Neural cell (in vitro differentiated cells): ENCODE results near the gene MED13L. TPM values are rescaled to one million over a fixed set of nuclear protein-coding genes. Genes with fewer than 3 reads are reported as not detected.

Experiments
- H2AFZ ChIP-seq: fragments of 200-600, 300-800 bp; sonication (generic), shearing (Covaris generic); 2 replicates; pipeline ENCODE4 v1.6.0; 2014; ENCODE audit warnings: low read depth, mild to moderate bottlenecking, antibody characterized with exemption, low read length, moderate library complexity
- H3F3A ChIP-seq: fragments of 200-600 bp; shearing (Covaris generic); 2 replicates; pipeline ENCODE4 v1.6.1; 2016; ENCODE audit warnings: mild to moderate bottlenecking, moderate library complexity, mixed read lengths, antibody characterized with exemption, low read length; ENCODE audit not compliant: insufficient read depth, poor library complexity, severe bottlenecking
- H3K27ac ChIP-seq: fragments of 200-600, 300-800 bp; sonication (generic), shearing (Covaris generic); 2 replicates; pipeline ENCODE4 v1.5.1; 2014; ENCODE audit warnings: mild to moderate bottlenecking, low read length, moderate library complexity
- H3K27me3 ChIP-seq: fragments of 300-800, 200-600 bp; sonication (generic), shearing (Covaris generic); 2 replicates; pipeline ENCODE4 v1.6.0; 2014; ENCODE audit warnings: mild to moderate bottlenecking, low read depth, low read length, moderate library complexity; ENCODE audit not compliant: insufficient read depth
- H3K36me3 ChIP-seq: fragments of 300-800, 200-600 bp; sonication (generic), shearing (Covaris generic); 2 replicates; pipeline ENCODE4 v1.5.1; 2014; ENCODE audit warnings: mild to moderate bottlenecking, antibody characterized with exemption, low read length, moderate library complexity; ENCODE audit not compliant: insufficient read depth
- H3K4me2 ChIP-seq: fragments of 300-800, 200-600 bp; sonication (generic), shearing (Covaris generic); 2 replicates; pipeline ENCODE4 v1.6.0; 2014; ENCODE audit warnings: mild to moderate bottlenecking, low read length
- H3K4me3 ChIP-seq: fragments of 300-800, 200-600 bp; sonication (generic), shearing (Covaris generic); 2 replicates; pipeline ENCODE4 v1.5.1; 2014; ENCODE audit warnings: mild to moderate bottlenecking, low read length, moderate library complexity
- H3K79me2 ChIP-seq: fragments of 200-600 bp; shearing (Covaris generic); replicated peaks from 2 replicates; pipeline ENCODE4 v1.6.0; 2014; ENCODE audit warnings: mild to moderate bottlenecking, low read length, moderate library complexity; ENCODE audit not compliant: insufficient read depth
- H3K9ac ChIP-seq: fragments of 300-800, 200-600 bp; sonication (generic), shearing (Covaris generic); 2 replicates; pipeline ENCODE4 v1.6.1; 2016; ENCODE audit warnings: mild to moderate bottlenecking, low read length, mixed read lengths
- H3K9me2 ChIP-seq: fragments of 200-600 bp; shearing (Covaris generic); 2 replicates; pipeline ENCODE4 v1.6.1; 2016; ENCODE audit warnings: mild to moderate bottlenecking, low read length, mixed read lengths; ENCODE audit not compliant: insufficient read depth
- H3K9me3 ChIP-seq: fragments of 200-600, 300-800 bp; sonication (generic), shearing (Covaris generic); 2 replicates; pipeline ENCODE4 v1.6.1; 2016; ENCODE audit warnings: mild to moderate bottlenecking, mixed run types, low read length, moderate library complexity, mixed read lengths
- H4K20me1 ChIP-seq: fragments of 200-600 bp; shearing (Covaris generic); 2 replicates; pipeline ENCODE4 v1.6.1; 2016; ENCODE audit warnings: mild to moderate bottlenecking, mixed run types; ENCODE audit not compliant: insufficient read depth
- EP300 ChIP-seq: fragments of 450-650 bp; conservative IDR thresholded peaks from 2 replicates; pipeline ENCODE4 v1.6.1; 2014; ENCODE audit warnings: antibody characterized with exemption, mild to moderate bottlenecking, moderate library complexity; ENCODE audit not compliant: poor library complexity, severe bottlenecking
- EZH2 ChIP-seq: fragments of 200-600, 300-800 bp; shearing (Covaris generic), sonication (generic); IDR thresholded peaks from 2 replicates; pipeline ENCODE4 v1.6.1; 2014; ENCODE audit warnings: antibody characterized with exemption, low read length, borderline replicate concordance, mild to moderate bottlenecking; ENCODE audit not compliant: insufficient read depth, poor library complexity, severe bottlenecking
- MXI1 ChIP-seq: fragments of 450-650 bp; conservative IDR thresholded peaks from 2 replicates; pipeline ENCODE4 v1.6.1; 2014; ENCODE audit warnings: antibody characterized with exemption, mild to moderate bottlenecking; ENCODE audit not compliant: poor library complexity, severe bottlenecking
- POLR2AphosphoS5 ChIP-seq: IDR thresholded peaks from 2 replicates; pipeline ENCODE4 v1.6.1; 2012
- RAD21 ChIP-seq: fragments of 450-650 bp; conservative IDR thresholded peaks from 2 replicates; pipeline ENCODE4 v1.6.1; 2014; ENCODE audit warnings: antibody characterized with exemption, mild to moderate bottlenecking, moderate library complexity
- SMC3 ChIP-seq: fragments of 450-650 bp; conservative IDR thresholded peaks from 2 replicates; pipeline ENCODE4 v1.6.1; 2014; ENCODE audit warnings: antibody characterized with exemption, mild to moderate bottlenecking, moderate library complexity; ENCODE audit not compliant: poor library complexity
- TAF1 ChIP-seq: IDR thresholded peaks from 2 replicates; pipeline ENCODE4 v1.6.1; 2012; ENCODE audit warnings: low read depth
- polyA plus RNA-seq: library from polyadenylated mRNA; depleted of rRNA; stranded (reverse); fragments of >200 nt; gene quantifications from 2 replicates; pipeline ENCODE4 v1.2.3, GENCODE V29; 2014
- TF ChIP-seq, protein P1 (sequence below): IDR thresholded peaks from 2 replicates; pipeline ENCODE4 v1.6.1; 2012; ENCODE audit warnings: borderline replicate concordance
- TF ChIP-seq, protein P2 (sequence below): fragments of 450-650 bp; IDR thresholded peaks from 2 replicates; pipeline ENCODE4 v1.5.1; 2014; ENCODE audit warnings: antibody characterized with exemption, mild to moderate bottlenecking, moderate library complexity; ENCODE audit not compliant: poor library complexity, severe bottlenecking

MED13L gene
- polyA plus RNA-seq, 1 donor from 2014 or later = 38.9 TPM

DNA sequence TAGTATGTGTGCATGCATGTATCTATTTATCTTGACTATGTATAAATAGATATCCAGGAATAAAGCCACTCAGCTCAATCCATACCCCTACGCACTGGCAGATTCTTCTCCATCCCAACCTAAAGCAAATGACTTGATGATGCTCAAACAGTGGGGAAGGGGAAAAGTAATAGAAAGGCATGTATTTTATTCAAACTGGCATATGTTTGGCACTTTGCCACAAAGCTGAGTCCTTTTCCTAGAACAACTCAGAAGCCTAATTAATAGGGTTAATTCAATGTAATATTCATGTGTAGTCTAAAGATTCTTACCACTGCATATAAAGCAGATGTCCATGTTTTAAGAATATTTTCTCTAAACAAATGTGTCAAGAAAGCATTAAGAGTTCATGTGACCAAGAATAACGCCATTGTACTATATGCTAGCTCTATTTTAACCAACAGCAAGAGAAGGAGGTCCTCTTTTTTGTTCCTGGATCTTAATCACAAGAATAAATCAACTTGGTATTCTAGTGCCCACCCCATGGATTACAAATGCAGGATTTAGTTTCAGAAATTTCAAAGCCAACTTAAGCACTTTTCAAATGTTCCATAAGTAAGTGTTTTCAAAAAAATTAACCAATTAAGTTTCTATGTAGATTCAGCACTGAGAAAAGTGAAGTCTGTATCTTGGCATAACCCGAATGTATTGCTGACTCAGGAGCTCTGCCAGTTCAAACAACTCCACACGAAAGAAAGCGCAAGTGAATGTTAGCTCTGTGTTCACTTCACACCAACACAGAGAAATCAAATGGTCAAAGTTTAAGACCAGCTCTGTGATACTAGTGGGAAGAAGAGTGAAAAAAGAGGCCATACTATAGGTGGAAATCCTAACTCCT, 233.6 kb downstream of the MED13L start:
- no peaks in the 10 kb centered on the region for H3K79me2 ChIP-seq
- peaks cover 4% of the 10 kb centered on the region for H3F3A ChIP-seq
- H3K27me3 ChIP-seq = no peaks in the 10 kb centered on the region
- H3K9me2 ChIP-seq = no peaks in the 10 kb centered on the region
- H2AFZ ChIP-seq = no peak overlapping the region
- H3K9ac ChIP-seq = no peak overlapping the region
- no peak overlapping the region for H3K4me2 ChIP-seq
- no peak for TF ChIP-seq TAF1
- TF ChIP-seq, protein P1, sequence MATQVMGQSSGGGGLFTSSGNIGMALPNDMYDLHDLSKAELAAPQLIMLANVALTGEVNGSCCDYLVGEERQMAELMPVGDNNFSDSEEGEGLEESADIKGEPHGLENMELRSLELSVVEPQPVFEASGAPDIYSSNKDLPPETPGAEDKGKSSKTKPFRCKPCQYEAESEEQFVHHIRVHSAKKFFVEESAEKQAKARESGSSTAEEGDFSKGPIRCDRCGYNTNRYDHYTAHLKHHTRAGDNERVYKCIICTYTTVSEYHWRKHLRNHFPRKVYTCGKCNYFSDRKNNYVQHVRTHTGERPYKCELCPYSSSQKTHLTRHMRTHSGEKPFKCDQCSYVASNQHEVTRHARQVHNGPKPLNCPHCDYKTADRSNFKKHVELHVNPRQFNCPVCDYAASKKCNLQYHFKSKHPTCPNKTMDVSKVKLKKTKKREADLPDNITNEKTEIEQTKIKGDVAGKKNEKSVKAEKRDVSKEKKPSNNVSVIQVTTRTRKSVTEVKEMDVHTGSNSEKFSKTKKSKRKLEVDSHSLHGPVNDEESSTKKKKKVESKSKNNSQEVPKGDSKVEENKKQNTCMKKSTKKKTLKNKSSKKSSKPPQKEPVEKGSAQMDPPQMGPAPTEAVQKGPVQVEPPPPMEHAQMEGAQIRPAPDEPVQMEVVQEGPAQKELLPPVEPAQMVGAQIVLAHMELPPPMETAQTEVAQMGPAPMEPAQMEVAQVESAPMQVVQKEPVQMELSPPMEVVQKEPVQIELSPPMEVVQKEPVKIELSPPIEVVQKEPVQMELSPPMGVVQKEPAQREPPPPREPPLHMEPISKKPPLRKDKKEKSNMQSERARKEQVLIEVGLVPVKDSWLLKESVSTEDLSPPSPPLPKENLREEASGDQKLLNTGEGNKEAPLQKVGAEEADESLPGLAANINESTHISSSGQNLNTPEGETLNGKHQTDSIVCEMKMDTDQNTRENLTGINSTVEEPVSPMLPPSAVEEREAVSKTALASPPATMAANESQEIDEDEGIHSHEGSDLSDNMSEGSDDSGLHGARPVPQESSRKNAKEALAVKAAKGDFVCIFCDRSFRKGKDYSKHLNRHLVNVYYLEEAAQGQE = no peak
- TF ChIP-seq MXI1 = no peak
- no peak for TF ChIP-seq EP300
- no peak for TF ChIP-seq EZH2
- H3K36me3 ChIP-seq = no peaks in the 10 kb centered on the region
- no peaks in the 10 kb centered on the region for H4K20me1 ChIP-seq
- H3K9me3 ChIP-seq = no peaks in the 10 kb centered on the region
- no peak overlapping the region for H3K27ac ChIP-seq
- no peak overlapping the region for H3K4me3 ChIP-seq

GRCh38 chr12:116040402-116040801, 237.1 kb downstream of the MED13L start:
- no peaks in the 10 kb centered on the region for H3K27me3 ChIP-seq
- no peak overlapping the region for H3K27ac ChIP-seq
- H4K20me1 ChIP-seq = no peaks in the 10 kb centered on the region
- no peaks in the 10 kb centered on the region for H3K79me2 ChIP-seq
- H3F3A ChIP-seq = peaks cover 4% of the 10 kb centered on the region
- TF ChIP-seq POLR2AphosphoS5 = no peak
- no peak for TF ChIP-seq SMC3
- TF ChIP-seq EP300 = no peak
- TF ChIP-seq, protein P2, sequence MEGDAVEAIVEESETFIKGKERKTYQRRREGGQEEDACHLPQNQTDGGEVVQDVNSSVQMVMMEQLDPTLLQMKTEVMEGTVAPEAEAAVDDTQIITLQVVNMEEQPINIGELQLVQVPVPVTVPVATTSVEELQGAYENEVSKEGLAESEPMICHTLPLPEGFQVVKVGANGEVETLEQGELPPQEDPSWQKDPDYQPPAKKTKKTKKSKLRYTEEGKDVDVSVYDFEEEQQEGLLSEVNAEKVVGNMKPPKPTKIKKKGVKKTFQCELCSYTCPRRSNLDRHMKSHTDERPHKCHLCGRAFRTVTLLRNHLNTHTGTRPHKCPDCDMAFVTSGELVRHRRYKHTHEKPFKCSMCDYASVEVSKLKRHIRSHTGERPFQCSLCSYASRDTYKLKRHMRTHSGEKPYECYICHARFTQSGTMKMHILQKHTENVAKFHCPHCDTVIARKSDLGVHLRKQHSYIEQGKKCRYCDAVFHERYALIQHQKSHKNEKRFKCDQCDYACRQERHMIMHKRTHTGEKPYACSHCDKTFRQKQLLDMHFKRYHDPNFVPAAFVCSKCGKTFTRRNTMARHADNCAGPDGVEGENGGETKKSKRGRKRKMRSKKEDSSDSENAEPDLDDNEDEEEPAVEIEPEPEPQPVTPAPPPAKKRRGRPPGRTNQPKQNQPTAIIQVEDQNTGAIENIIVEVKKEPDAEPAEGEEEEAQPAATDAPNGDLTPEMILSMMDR = no peak
- TF ChIP-seq EZH2 = no peak
- no peak for TF ChIP-seq MXI1
- no peak for TF ChIP-seq RAD21
- TF ChIP-seq, protein P1 = no peak
- no peak for TF ChIP-seq TAF1
- H3K9me3 ChIP-seq = no peaks in the 10 kb centered on the region
- no peak overlapping the region for H3K9ac ChIP-seq
- no peak overlapping the region for H3K4me3 ChIP-seq
- H3K36me3 ChIP-seq = no peaks in the 10 kb centered on the region
- H2AFZ ChIP-seq = no peak overlapping the region
- no peaks in the 10 kb centered on the region for H3K9me2 ChIP-seq
- H3K4me2 ChIP-seq = no peak overlapping the region
